ENCODE data around the gene MRAS.

GRCh38 chr3:138401834-138402233 is 53.5 kb downstream of the MRAS start:
- TF ChIP-seq CTCF (IDR thresholded peaks at IDR 0.05; ENCODE audit: poor library complexity, severe bottlenecking), result no peak
- no peak for TF ChIP-seq EZH2 (IDR thresholded peaks at IDR 0.05; ENCODE audit: borderline replicate concordance, insufficient read depth, low read length, poor library complexity, severe bottlenecking)
- TF ChIP-seq TAF1 (IDR thresholded peaks at IDR 0.05; ENCODE audit: low read depth), result no peak
